ENCODE measurements around the gene TWNK.
"Not testable (repeated sequence)": the region's sequence is repeated elsewhere in the genome, so short reads cannot be mapped to it uniquely, and the experiment has no call there.

TWNK gene

GRCh38 chr10:101031796-101032636, 44.7 kb downstream of the TWNK start:
- peak; percentile 75 for DNase-seq

- DNase-seq, result peak; percentile 79
These were observed 45.4 kb downstream of the TWNK start for GRCh38 chr10:101032637-101033224.

GRCh38 chr10:101033276-101033675, 45.9 kb downstream of the TWNK start:
- no peak for DNase-seq

DNA sequence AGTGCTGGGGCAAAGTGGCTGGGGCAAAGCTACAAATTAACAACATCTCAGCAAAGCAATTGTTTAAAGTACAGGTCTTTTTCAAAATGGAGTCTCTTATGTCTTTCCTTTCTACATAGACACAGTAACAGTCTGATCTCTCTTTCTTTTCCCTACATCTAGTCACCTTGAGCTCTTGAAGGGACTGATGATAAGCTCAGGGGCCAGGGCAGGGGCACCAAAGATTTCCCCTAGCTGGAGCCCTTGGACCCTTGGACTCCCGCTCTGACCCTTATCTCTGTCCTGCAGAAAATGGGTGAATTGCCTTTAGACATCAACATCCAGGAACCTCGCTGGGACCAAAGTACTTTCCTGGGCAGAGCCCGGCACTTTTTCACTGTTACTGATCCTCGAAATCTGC, 47.1 kb downstream of the TWNK start:
- not testable (repeated sequence) for DNase-seq

DNA sequence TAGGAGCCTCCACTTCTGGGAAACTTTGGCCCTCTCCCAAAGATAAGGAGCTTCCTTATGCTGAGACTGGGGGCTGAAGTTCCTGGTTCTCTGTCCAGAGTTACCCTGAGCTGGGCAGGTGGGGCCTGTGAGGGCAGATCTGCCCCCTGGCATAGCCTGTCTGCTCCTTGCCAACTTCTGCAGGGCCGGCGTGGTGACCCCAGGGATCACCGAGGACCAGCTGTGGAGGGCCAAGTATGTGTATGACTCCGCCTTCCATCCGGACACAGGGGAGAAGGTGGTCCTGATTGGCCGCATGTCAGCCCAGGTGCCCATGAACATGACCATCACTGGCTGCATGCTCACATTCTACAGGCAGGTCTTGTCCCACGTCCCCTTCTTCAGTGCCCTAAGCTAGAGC, 48.0 kb downstream of the TWNK start:
- DNase-seq, result no peak

DNA sequence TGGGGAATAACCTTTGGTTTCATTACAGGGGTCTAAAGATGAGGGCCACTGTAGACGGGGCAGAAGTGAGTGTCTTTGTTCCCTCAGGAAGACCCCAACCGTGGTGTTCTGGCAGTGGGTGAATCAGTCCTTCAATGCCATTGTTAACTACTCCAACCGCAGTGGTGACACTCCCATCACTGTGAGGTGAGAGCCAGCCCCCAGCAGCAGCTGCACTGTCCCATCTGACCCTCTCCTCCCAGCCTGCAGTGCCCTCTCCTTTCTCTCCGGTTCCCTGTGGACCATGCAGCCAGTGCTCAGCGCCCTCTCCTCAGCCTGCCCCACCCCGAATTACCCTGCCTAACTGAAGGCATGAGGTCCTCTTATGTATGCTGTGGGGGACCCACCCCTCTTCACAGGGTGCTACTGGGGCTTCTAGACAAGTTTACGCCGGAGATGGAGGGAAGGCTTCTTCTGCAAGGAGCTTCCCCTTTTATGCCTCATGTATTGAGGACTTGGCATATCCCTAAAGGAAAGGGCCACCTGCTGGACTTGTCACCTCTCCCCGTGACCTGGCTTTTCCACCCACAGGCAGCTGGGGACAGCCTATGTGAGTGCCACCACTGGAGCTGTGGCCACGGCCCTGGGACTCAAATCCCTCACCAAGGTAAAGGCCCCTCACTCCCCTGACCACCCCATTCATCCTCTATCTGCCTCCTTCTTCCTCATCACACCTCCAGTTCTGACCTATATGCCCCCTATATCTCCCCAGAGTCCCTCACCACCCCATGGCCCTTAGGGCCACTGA, 48.8 kb downstream of the TWNK start:
- DNase-seq, result no peak

DNA sequence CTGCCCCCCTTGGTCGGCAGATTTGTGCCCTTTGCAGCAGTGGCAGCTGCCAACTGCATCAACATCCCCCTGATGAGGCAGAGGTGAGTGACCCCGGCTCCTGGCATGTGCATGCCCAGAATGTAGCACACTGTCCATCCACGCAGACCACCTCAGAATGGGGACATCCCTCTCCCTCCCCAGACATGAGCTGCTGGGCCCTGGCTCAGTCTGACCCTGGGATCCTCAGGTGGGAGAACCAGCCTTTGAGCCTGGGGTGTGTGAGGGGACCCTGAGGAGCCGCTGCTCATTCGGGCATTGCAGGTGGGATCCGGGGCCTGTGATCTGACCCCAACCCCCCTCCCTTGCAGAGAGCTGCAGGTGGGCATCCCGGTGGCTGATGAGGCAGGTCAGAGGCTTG, 49.4 kb downstream of the TWNK start:
- DNase-seq, result no peak

GRCh38 chr10:101038484-101038883, 51.1 kb downstream of the TWNK start:
- DNase-seq, result no peak

- no peak for DNase-seq
These were observed 52.7 kb downstream of the TWNK start for GRCh38 chr10:101040061-101040460.

- DNase-seq, result no peak
These were observed 53.5 kb downstream of the TWNK start for GRCh38 chr10:101040851-101041250.

GRCh38 chr10:101041252-101041761, 54.0 kb downstream of the TWNK start:
- peak; percentile 79 for DNase-seq

- no peak for DNase-seq
These were observed 54.8 kb downstream of the TWNK start for GRCh38 chr10:101042118-101042517.

DNA sequence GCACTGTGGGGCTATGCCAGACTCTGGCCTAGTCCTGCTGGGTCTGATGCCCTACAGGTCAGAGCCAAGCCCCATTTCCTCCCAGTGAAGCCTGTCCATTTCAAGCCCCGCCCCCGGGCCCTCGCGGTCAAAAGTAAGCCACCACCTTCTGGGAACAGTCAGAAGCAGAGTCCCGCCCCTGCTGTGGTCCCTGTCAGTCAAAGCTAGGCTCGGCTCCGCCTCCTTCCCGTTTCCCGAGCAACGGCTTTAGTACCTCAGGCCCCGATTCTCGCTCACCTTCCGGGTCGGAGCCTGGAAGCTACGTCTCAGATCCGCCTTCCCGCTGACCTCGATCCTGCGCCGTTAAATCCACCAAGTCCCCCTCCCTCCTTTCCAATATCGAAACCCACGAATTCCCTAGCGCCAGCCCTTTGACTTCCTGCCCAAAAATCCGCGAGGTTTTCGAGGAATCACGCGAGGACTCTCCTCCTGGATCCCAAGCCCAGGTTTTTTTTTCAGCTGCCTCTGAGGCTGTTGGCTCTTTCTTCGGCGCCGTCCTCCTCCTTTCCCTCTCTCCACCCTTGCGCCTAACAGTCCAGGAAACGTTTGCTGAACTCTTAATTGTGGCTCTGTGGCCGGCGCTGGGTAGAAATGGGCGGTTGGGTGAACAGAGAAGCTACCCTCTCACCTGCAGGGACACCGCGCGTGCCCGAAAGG, 55.5 kb downstream of the TWNK start:
- DNase-seq, result peak; percentile 95

- no peak for DNase-seq
These were observed 56.0 kb downstream of the TWNK start for GRCh38 chr10:101043363-101043707.

Measured in activated CD4-positive, alpha-beta T cell treated with anti-CD3 and anti-CD28 coated beads, Interleukin-2, amount 50 U/mL, for 16 hours (primary cell).